Activated T-cell treated with anti-CD3 and anti-CD28 coated beads for 48 hours (primary cell): ENCODE measurements around the gene AGBL3.

Experiments
- DNase-seq: peaks from one replicate; pipeline ENCODE4 v3.0.0-alpha.2; 2020; ENCODE audit warnings: low read depth

Gene AGBL3

GRCh38 chr7:135147899-135148721 lies 161.8 kb downstream of the AGBL3 start, which contains the start of gene TMEM140:
TSS of gene TMEM140 (plus strand) at chr7:135148072. CDS start at chr7:135164442, 16,370 bp downstream.
- no peak for DNase-seq

GRCh38 chr7:135150072-135150782 lies 163.9 kb downstream of the AGBL3 start:
- DNase-seq, result no peak

GRCh38 chr7:135151132-135151531 lies 164.8 kb downstream of the AGBL3 start:
- DNase-seq, result no peak

- no peak for DNase-seq
Measured at GRCh38 chr7:135151533-135151932, 165.2 kb downstream of the AGBL3 start.

GRCh38 chr7:135152442-135152841 lies 166.1 kb downstream of the AGBL3 start:
- no peak for DNase-seq

GRCh38 chr7:135154734-135155133 lies 168.4 kb downstream of the AGBL3 start:
- DNase-seq, result no peak

GRCh38 chr7:135156290-135156689 lies 170.0 kb downstream of the AGBL3 start:
- DNase-seq, result no peak

- DNase-seq, result no peak
Measured at GRCh38 chr7:135158141-135158655, 171.9 kb downstream of the AGBL3 start.

- DNase-seq, result no peak
Measured at GRCh38 chr7:135158874-135159273, 172.6 kb downstream of the AGBL3 start.

- no peak for DNase-seq
Measured at GRCh38 chr7:135159359-135160085, 173.2 kb downstream of the AGBL3 start.

GRCh38 chr7:135160098-135160857 lies 174.0 kb downstream of the AGBL3 start:
- DNase-seq, result no peak

GRCh38 chr7:135160858-135161653 lies 174.7 kb downstream of the AGBL3 start:
- no peak for DNase-seq

- no peak for DNase-seq
Measured at GRCh38 chr7:135161669-135162068, 175.4 kb downstream of the AGBL3 start.

- no peak for DNase-seq
Measured at GRCh38 chr7:135162382-135163001, 176.2 kb downstream of the AGBL3 start.

- no peak for DNase-seq
Measured at GRCh38 chr7:135164357-135165061, 178.2 kb downstream of the AGBL3 start.

- no peak for DNase-seq
Measured at GRCh38 chr7:135165862-135166261, 179.6 kb downstream of the AGBL3 start.

GRCh38 chr7:135166338-135166990 lies 180.2 kb downstream of the AGBL3 start:
- no peak for DNase-seq

- no peak for DNase-seq
Measured at GRCh38 chr7:135167365-135167917, 181.1 kb downstream of the AGBL3 start.

- DNase-seq, result no peak
Measured at GRCh38 chr7:135168001-135168400, 181.7 kb downstream of the AGBL3 start.
